WTC11 (cell line): Measurements from ENCODE around the gene LMOD1. TPM values are rescaled to one million over a fixed set of nuclear protein-coding genes. Genes with fewer than 3 reads are reported as not detected.
"Not testable (repeated sequence)": the region's sequence is repeated elsewhere in the genome, so short reads cannot be mapped to it uniquely, and the experiment has no call there.

Experiments
- ATAC-seq: fragments of 200-7000 bp; cut with Tn5 transposase; 2 replicates; pipeline ENCODE4 v1.10.0; 2021; ENCODE audit warnings: mild to moderate bottlenecking, moderate library complexity
- CTCF ChIA-PET: fragments of 300-600 bp; sonication (Branson Sonifier 250); formaldehyde crosslinking; loops from one replicate; lab custom pipeline; 2021; ENCODE audit warnings: antibody characterized with exemption; lab: Charles Lee
- POLR2A ChIA-PET: fragments of 350-600 bp; sonication (Branson Sonifier 250); formaldehyde crosslinking; loops from one replicate; lab custom pipeline; 2021; ENCODE audit warnings: antibody characterized with exemption; lab: Charles Lee
- DNase-seq: peaks from one replicate; pipeline ENCODE4 v3.0.0; 2021; ENCODE audit warnings: low spot score
- H3K27ac Mint-ChIP-seq: 2 replicates; pipeline ENCODE4 v1.8.0; 2021; ENCODE audit warnings: mixed read lengths
- H3K27me3 Mint-ChIP-seq: 2 replicates; pipeline ENCODE4 v1.8.0; 2021; ENCODE audit warnings: low read depth, mild to moderate bottlenecking, moderate library complexity, mixed read lengths
- H3K36me3 Mint-ChIP-seq: 2 replicates; pipeline ENCODE4 v1.8.0; 2021; ENCODE audit warnings: mixed read lengths
- H3K4me1 Mint-ChIP-seq: 2 replicates; pipeline ENCODE4 v1.8.0; 2022; ENCODE audit warnings: mixed read lengths
- H3K4me3 Mint-ChIP-seq: 2 replicates; pipeline ENCODE4 v1.8.0; 2021; ENCODE audit warnings: mild to moderate bottlenecking, moderate library complexity, mixed read lengths
- H3K9me3 Mint-ChIP-seq: 2 replicates; pipeline ENCODE4 v1.8.0; 2021; ENCODE audit warnings: mixed read lengths
- AR ChIP-seq: fragments of 250-450 bp; sonication (Bioruptor Pico); IDR thresholded peaks from 2 replicates; pipeline ENCODE4 v1.9.0; 2021; ENCODE audit warnings: mild to moderate bottlenecking
- CREM ChIP-seq: sonication (generic); formaldehyde crosslinking; IDR thresholded peaks from 2 replicates; pipeline ENCODE4 v1.8.1; 2022; ENCODE audit warnings: mild to moderate bottlenecking, missing genetic modification reagents, moderate library complexity
- E2F1 ChIP-seq: sonication (generic); formaldehyde crosslinking; IDR thresholded peaks from 2 replicates; pipeline ENCODE4 v1.8.0; 2022; ENCODE audit warnings: mild to moderate bottlenecking, missing genetic modification reagents
- ELF4 ChIP-seq: sonication (generic); formaldehyde crosslinking; IDR thresholded peaks from 2 replicates; pipeline ENCODE4 v1.8.1; 2022; ENCODE audit warnings: low read depth, mild to moderate bottlenecking, moderate library complexity, missing genetic modification reagents
- ETV6 ChIP-seq: sonication (generic); formaldehyde crosslinking; IDR thresholded peaks from 2 replicates; pipeline ENCODE4 v1.8.1; 2022; ENCODE audit warnings: mild to moderate bottlenecking, missing genetic modification reagents
- FOXK1 ChIP-seq: sonication (generic); formaldehyde crosslinking; IDR thresholded peaks from 2 replicates; pipeline ENCODE4 v1.8.0; 2022; ENCODE audit warnings: mild to moderate bottlenecking, moderate library complexity, missing genetic modification reagents
- FOXP4 ChIP-seq: sonication (generic); formaldehyde crosslinking; IDR thresholded peaks from 2 replicates; pipeline ENCODE4 v1.8.0; 2022; ENCODE audit warnings: mild to moderate bottlenecking, missing genetic modification reagents
- JUN ChIP-seq: sonication (generic); formaldehyde crosslinking; IDR thresholded peaks from 2 replicates; pipeline ENCODE4 v1.8.0; 2023; ENCODE audit warnings: mild to moderate bottlenecking, missing genetic modification reagents
- KAT7 ChIP-seq: sonication (generic); formaldehyde crosslinking; IDR thresholded peaks from 2 replicates; pipeline ENCODE4 v1.8.1; 2023; ENCODE audit warnings: missing genetic modification reagents, mild to moderate bottlenecking, borderline replicate concordance
- MLX ChIP-seq: sonication (generic); formaldehyde crosslinking; IDR thresholded peaks from 2 replicates; pipeline ENCODE4 v1.8.1; 2023; ENCODE audit warnings: mild to moderate bottlenecking, missing genetic modification reagents, moderate library complexity
- MYBL2 ChIP-seq: sonication (generic); formaldehyde crosslinking; IDR thresholded peaks from 2 replicates; pipeline ENCODE4 v1.8.1; 2023; ENCODE audit warnings: mild to moderate bottlenecking, moderate library complexity, missing genetic modification reagents
- NFE2L1 ChIP-seq: sonication (generic); formaldehyde crosslinking; IDR thresholded peaks from 2 replicates; pipeline ENCODE4 v1.8.1; 2023; ENCODE audit warnings: missing genetic modification reagents
- NR1H2 ChIP-seq: sonication (generic); formaldehyde crosslinking; IDR thresholded peaks from 2 replicates; pipeline ENCODE4 v1.9.0; 2021; ENCODE audit warnings: mild to moderate bottlenecking, moderate library complexity, missing genetic modification reagents
- NR3C1 ChIP-seq: sonication (generic); formaldehyde crosslinking; conservative IDR thresholded peaks from 2 replicates; pipeline ENCODE4 v1.8.1; 2023; ENCODE audit warnings: low read depth, mild to moderate bottlenecking, missing genetic modification reagents
- SP1 ChIP-seq: sonication (generic); formaldehyde crosslinking; conservative IDR thresholded peaks from 2 replicates; pipeline ENCODE4 v1.8.1; 2022; ENCODE audit warnings: missing genetic modification reagents
- STAT6 ChIP-seq: sonication (generic); formaldehyde crosslinking; conservative IDR thresholded peaks from 2 replicates; pipeline ENCODE4 v1.8.1; 2023; ENCODE audit warnings: mild to moderate bottlenecking, low read depth, missing genetic modification reagents, moderate library complexity
- TEAD4 ChIP-seq: sonication (generic); formaldehyde crosslinking; IDR thresholded peaks from 2 replicates; pipeline ENCODE4 v1.8.0; 2022; ENCODE audit warnings: mild to moderate bottlenecking, missing genetic modification reagents
- ZNF671 ChIP-seq: fragments of 250-450 bp; sonication (Bioruptor Pico); IDR thresholded peaks from 2 replicates; pipeline ENCODE4 v1.8.0; 2021; ENCODE audit warnings: mild to moderate bottlenecking
- total RNA-seq: library from RNA; stranded (reverse); gene quantifications from 3 replicates; pipeline ENCODE4 v1.2.3, GENCODE V29; 2021

LMOD1 gene
- total RNA-seq, 1 experiment from 2014 or later: 1.5 TPM

GRCh38 chr1:201903135-201903534, 43.2 kb downstream of the LMOD1 start:
- CTCF ChIA-PET: interaction anchor here (0.7 to 1.0 kb wide), 2 partner anchors 25 to 74 kb away, joined by 3 read pairs; partner anchors contain the start of gene IPO9
- no peak for DNase-seq
- ATAC-seq: peak; percentile 31
- TF ChIP-seq TEAD4 (CRISPR knock-in tag) (no peak), FOXP4 (no peak), E2F1 (CRISPR knock-in tag) (no peak)
- Mint-ChIP-seq H3K4me1 (no peaks in the 10 kb centered on the region), H3K36me3 (no peaks in the 10 kb centered on the region), H3K27ac (no peak overlapping the region), H3K9me3 (no peaks in the 10 kb centered on the region), H3K27me3 (peaks cover 4% of the 10 kb centered on the region), H3K4me3 (no peak overlapping the region)
- POLR2A ChIA-PET: no interaction called here

- no peak for ATAC-seq
- no peak overlapping the region for H3K4me3 Mint-ChIP-seq
- H3K36me3 Mint-ChIP-seq: no peaks in the 10 kb centered on the region
- TF ChIP-seq JUN (CRISPR knock-in tag) (no peak), ETV6 (no peak), TEAD4 (CRISPR knock-in tag) (no peak), ZNF671 (CRISPR knock-in tag) (no peak), MYBL2 (CRISPR knock-in tag) (no peak), SP1 (CRISPR knock-in tag) (no peak), STAT6 (no peak), NFE2L1 (no peak), FOXK1 (CRISPR knock-in tag) (no peak), AR (no peak), ELF4 (CRISPR knock-in tag) (no peak), CREM (CRISPR knock-in tag) (no peak), NR1H2 (CRISPR knock-in tag) (no peak), NR3C1 (CRISPR knock-in tag) (no peak), KAT7 (CRISPR knock-in tag) (no peak), MLX (no peak), E2F1 (CRISPR knock-in tag) (no peak)
- H3K9me3 Mint-ChIP-seq: no peaks in the 10 kb centered on the region
- peaks cover 4% of the 10 kb centered on the region for H3K27me3 Mint-ChIP-seq
- no peak overlapping the region for H3K27ac Mint-ChIP-seq
- H3K4me1 Mint-ChIP-seq: no peaks in the 10 kb centered on the region
- DNase-seq: no peak
- ChIA-PET CTCF (no interaction called here), POLR2A (no interaction called here)
These were observed 44.1 kb downstream of the LMOD1 start for GRCh38 chr1:201902198-201902597.

GRCh38 chr1:201901036-201901435, 45.3 kb downstream of the LMOD1 start:
- H3K4me1 Mint-ChIP-seq, POLR2A ChIA-PET, H3K27ac Mint-ChIP-seq, H3K4me3 Mint-ChIP-seq, H3K36me3 Mint-ChIP-seq, H3K9me3 Mint-ChIP-seq, ATAC-seq, H3K27me3 Mint-ChIP-seq, CTCF ChIA-PET, DNase-seq: not testable (repeated sequence)
